GM18951 (cell line): Measurements from ENCODE around the gene INTS6.

Experiments used
- POLR2A ChIP-seq: IDR thresholded peaks from 4 replicates; pipeline ENCODE4 v1.6.1; 2011; ENCODE audit warnings: mild to moderate bottlenecking; ENCODE audit not compliant: insufficient read length, insufficient read depth; ENCODE audit errors: extremely low read depth
- in situ Hi-C: fragments of 300-500 bp; cut with MboI; formaldehyde crosslinking; loops from one replicate; pipeline ENCODE4 v1.12.0; 2022; ENCODE audit warnings: low sequenced_read_pairs, mixed read lengths, inconsistent platforms; ENCODE audit not compliant: unreplicated experiment

The INTS6 gene

GRCh38 chr13:51452361-51453206 is at the start of gene INTS6:
TSS of gene INTS6 (minus strand) at chr13:51453036. CDS start at chr13:51452525, 511 bp downstream.
- peak; percentile 100 for TF ChIP-seq POLR2A
- in situ Hi-C loops: no loop called here

- TF ChIP-seq POLR2A: no peak
- in situ Hi-C loops: no loop called here
Measured at GRCh38 chr13:51502153-51502651, 49.4 kb upstream of the INTS6 start.

GRCh38 chr13:51501592-51502152 is 48.8 kb upstream of the INTS6 start:
- TF ChIP-seq POLR2A: no peak
- in situ Hi-C loops: no loop called here

GRCh38 chr13:51501096-51501495 is 48.3 kb upstream of the INTS6 start:
- in situ Hi-C loops: no loop called here

GRCh38 chr13:51500687-51501086 is 47.9 kb upstream of the INTS6 start:
- no peak for TF ChIP-seq POLR2A
- in situ Hi-C loops: no loop called here

More at GRCh38 chr13:51501096-51501495, 48.3 kb upstream of the INTS6 start:
- TF ChIP-seq POLR2A: no peak

- no peak for TF ChIP-seq POLR2A
- in situ Hi-C loops: no loop called here
Measured at GRCh38 chr13:51499841-51500240, 47.0 kb upstream of the INTS6 start.

- in situ Hi-C loops: no loop called here
- TF ChIP-seq POLR2A: no peak
Measured at GRCh38 chr13:51495316-51495715, 42.5 kb upstream of the INTS6 start.

GRCh38 chr13:51494156-51494555 is 41.3 kb upstream of the INTS6 start:
- in situ Hi-C loops: no loop called here
- TF ChIP-seq POLR2A: no peak

- in situ Hi-C loops: no loop called here
- no peak for TF ChIP-seq POLR2A
Measured at GRCh38 chr13:51488212-51488611, 35.4 kb upstream of the INTS6 start.

GRCh38 chr13:51481656-51482055 is 28.8 kb upstream of the INTS6 start:
- TF ChIP-seq POLR2A: no peak
- in situ Hi-C loops: no loop called here

- in situ Hi-C loops: no loop called here
- TF ChIP-seq POLR2A: no peak
Measured at GRCh38 chr13:51479199-51479523, 26.3 kb upstream of the INTS6 start.

- in situ Hi-C loops: no loop called here
- TF ChIP-seq POLR2A: no peak
Measured at GRCh38 chr13:51478418-51479198, 25.8 kb upstream of the INTS6 start.

GRCh38 chr13:51477653-51478324 is 25.0 kb upstream of the INTS6 start:
- TF ChIP-seq POLR2A: no peak
- in situ Hi-C loops: no loop called here
